ENCODE results near the gene YPEL3. TPM values are rescaled to one million over a fixed set of nuclear protein-coding genes. Genes with fewer than 3 reads are reported as not detected.

Gene YPEL3
- total RNA-seq, 1 donor from 2014 or later: 37.9 TPM

GRCh38 chr16:30104090-30104489, 8.1 kb upstream of the YPEL3 start:
- Mint-ChIP-seq H3K4me1 (ENCODE audit: unreplicated experiment) (peaks cover 5% of the 10 kb centered on the region), H3K9me3 (no peaks in the 10 kb centered on the region), H3K27ac (peak overlapping the region; percentile 90), H3K27me3 (no peaks in the 10 kb centered on the region), H3K4me3 (peak overlapping the region; percentile 65), H3K36me3 (peaks cover 31% of the 10 kb centered on the region)
- no peak for DNase-seq (ENCODE audit: extremely low spot score, unreplicated experiment)
- TF ChIP-seq CTCF (conservative IDR thresholded peaks at IDR 0.05): no peak

- Mint-ChIP-seq H3K27me3 (no peaks in the 10 kb centered on the region), H3K9me3 (peaks cover 18% of the 10 kb centered on the region), H3K4me3 (peak overlapping the region; percentile 84), H3K36me3 (peaks cover 25% of the 10 kb centered on the region), H3K4me1 (ENCODE audit: unreplicated experiment) (peaks cover 21% of the 10 kb centered on the region), H3K27ac (peak overlapping the region; percentile 84)
- DNase-seq (ENCODE audit: extremely low spot score, unreplicated experiment): no peak
- no peak for TF ChIP-seq CTCF (conservative IDR thresholded peaks at IDR 0.05)
Measured at GRCh38 chr16:30096862-30097563, 1.0 kb upstream of the YPEL3 start.

DNA sequence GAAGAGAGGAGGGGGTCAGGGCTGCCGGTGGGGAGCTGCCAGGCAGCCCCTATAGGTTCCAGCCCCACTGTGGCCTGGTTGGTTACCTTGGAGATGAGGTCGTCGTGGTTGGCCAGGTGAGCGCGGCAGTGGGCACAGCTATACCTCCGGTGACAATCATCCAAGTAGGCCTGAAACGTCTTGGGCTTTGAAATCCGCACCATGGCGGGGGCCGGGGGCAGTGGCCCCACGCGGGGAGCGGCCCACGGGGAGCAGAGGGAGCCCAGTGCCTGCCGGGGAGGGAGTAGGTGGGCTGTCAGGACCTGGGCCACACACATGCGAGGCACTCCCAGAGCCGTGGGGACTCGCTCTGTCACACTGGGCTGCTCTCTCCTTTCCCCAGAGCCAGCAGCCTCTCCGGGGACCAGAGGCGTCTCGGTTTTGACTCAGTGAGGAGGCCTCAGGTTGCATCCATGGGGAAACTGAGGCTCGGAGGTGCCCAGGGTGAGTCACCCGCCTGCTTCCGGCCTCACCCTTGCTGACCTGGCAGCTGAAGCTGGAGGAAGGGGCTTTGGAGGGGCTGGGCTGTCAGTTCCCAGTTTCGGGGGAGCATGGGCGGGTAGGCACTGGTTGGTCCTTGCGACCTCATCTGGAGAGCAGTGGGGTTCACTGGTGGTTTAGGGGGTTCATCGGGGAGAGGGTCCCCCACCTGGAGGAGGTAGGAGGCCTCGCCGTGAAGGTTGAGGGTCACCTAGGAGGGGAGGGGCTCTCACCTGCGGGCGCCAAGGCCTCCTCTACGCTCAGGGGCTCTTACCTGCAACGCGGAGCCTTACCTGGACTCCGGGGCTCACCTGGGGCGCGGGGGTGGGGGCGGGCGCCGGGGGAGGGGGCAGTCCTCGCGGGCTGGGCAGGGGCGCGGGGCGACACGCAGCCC, 591 bp downstream of the YPEL3 start:
- Mint-ChIP-seq H3K4me3 (peak overlapping the region; percentile 89), H3K36me3 (peaks cover 20% of the 10 kb centered on the region), H3K9me3 (peaks cover 18% of the 10 kb centered on the region), H3K27me3 (no peaks in the 10 kb centered on the region), H3K27ac (peak overlapping the region; percentile 77), H3K4me1 (ENCODE audit: unreplicated experiment) (peaks cover 27% of the 10 kb centered on the region)
- TF ChIP-seq CTCF (conservative IDR thresholded peaks at IDR 0.05): no peak
- DNase-seq (ENCODE audit: extremely low spot score, unreplicated experiment): no peak

- Mint-ChIP-seq H3K4me3 (peak overlapping the region; percentile 89), H3K4me1 (ENCODE audit: unreplicated experiment) (peaks cover 35% of the 10 kb centered on the region), H3K36me3 (peaks cover 20% of the 10 kb centered on the region), H3K27ac (peak overlapping the region; percentile 68), H3K9me3 (peaks cover 18% of the 10 kb centered on the region), H3K27me3 (no peaks in the 10 kb centered on the region)
- TF ChIP-seq CTCF (conservative IDR thresholded peaks at IDR 0.05): no peak
- no peak for DNase-seq (ENCODE audit: extremely low spot score, unreplicated experiment)
Measured at GRCh38 chr16:30094541-30095165, 1.4 kb downstream of the YPEL3 start.

DNA sequence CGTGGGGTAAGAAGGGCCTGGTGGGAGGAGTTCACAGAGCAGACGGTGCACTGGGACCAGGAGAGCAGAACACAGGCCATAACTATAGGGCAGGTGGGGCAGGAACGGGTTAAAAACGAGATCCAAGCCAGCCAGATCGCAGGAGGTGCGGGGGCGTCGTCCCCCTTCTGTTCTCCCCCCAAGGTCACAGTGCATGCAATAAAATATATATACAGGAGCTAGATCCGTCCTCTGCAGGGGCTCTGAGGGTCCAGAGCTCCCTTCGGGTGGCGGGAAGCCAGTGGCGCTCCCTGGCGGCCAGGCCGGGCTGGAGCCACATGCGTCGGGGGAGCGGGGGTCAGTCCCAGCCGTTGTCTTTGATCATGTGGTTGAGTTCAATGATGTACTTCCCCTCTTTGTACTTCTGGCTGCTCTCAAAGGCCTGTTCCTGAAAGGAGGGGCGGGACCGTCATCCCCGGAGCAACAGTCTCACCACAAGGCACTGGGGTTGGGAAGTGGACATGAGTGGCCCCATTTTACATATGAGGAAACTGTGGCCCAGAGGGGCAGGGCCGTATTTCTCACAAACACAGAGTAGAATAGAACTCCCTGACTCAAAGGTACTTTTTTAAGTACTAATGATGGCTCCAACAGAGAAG, 3.5 kb downstream of the YPEL3 start:
- Mint-ChIP-seq H3K27ac (peak overlapping the region; percentile 91), H3K4me3 (peak overlapping the region; percentile 90), H3K4me1 (ENCODE audit: unreplicated experiment) (peaks cover 46% of the 10 kb centered on the region), H3K9me3 (peaks cover 6% of the 10 kb centered on the region), H3K36me3 (peaks cover 15% of the 10 kb centered on the region), H3K27me3 (no peaks in the 10 kb centered on the region)
- peak; percentile 76 for TF ChIP-seq CTCF (conservative IDR thresholded peaks at IDR 0.05)
- DNase-seq (ENCODE audit: extremely low spot score, unreplicated experiment): peak; percentile 86
